GM19455 (cell line): ENCODE data around the gene RPL7A.
"Not testable (repeated sequence)": the region's sequence is repeated elsewhere in the genome, so short reads cannot be mapped to it uniquely, and the experiment has no call there.

Experiments
- ATAC-seq: cut with Tn5 transposase; IDR thresholded peaks from one replicate; pipeline ENCODE4 v1.9.1; 2021; ENCODE audit not compliant: unreplicated experiment

The RPL7A gene

DNA sequence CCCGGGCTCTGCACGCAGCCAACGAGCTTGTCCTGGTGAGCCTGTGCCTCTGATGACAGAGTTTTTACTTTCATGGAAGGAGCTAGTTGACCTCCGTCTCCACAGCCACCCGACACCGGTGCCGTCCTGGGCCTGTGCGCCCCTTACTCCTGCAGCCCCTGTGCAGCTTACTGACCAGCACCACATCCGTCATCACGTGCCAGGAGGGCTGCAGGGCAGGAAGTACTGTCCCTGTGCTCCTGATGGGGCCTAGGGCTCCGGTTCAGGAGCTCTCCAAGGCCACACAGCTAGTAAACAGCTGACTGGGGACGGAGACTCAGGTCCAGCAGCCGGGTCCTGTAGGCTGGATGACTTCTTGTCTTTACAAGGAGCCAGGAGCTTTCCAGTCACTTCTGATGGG is 38.3 kb downstream of the RPL7A start:
- ATAC-seq: no peak

DNA sequence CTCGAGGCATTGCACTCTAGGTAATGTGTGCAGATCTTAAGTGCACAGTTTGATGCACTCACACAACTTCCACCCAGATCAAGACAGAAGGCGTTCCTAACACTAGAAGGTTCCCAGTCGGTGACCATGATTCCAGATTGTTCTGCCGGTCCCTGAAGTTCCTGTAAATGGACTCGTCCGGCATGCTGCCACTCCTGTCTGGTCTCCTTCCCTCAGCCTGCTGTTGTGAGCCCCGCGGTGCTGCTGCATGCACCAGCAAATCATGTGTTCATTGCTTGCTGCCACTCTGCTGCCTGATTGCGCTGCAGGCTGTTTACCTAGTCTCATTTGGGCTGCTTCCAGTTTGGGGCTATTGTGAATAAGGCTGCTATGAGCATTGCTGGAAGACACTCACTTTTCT is 39.7 kb downstream of the RPL7A start:
- ATAC-seq: no peak

DNA sequence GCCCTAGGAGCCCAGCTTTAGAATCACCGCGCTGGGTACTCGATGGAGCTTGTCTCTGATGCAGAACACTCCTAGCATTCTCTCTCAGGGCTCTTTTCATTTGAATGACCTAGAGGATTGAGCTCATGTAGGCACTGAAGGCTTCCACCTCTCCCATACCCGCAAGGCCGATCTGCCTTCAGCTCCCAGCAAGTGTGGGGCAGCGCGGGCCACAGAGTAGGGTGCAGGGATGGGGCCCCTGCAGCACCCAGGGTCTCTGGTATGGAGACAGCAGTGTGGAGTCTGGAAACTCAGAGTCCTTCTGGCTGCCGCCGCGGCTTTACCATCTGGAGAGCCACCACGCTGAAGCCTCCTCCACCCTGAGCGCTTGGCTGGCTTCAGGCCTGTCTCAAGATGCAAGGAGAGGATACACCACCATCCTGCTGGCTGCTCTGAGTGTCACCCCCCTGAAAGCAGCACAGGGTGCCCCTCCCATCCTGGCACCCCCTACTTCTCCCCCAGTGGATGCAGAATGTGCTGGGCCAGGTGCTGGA is 41.1 kb downstream of the RPL7A start:
- ATAC-seq: no peak

DNA sequence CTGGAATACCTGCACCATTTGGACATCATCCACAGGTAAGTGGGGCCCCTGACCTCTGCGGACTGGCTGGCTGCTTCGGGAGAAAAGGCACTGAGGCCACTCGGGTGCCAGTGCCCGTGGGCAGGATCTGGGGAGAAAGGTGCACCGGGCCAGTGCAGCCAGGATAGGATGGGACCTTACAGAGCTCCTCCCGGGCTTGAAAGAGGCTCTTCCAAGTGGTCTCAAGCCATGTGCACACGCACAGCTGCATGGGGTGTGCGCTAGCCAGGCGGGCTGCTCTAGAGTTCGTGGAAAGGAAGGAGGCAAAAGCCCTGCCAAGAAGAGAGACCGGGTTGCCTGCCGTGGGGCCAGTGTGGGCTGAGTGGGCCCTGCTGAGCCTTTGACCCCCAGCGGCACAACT is 41.5 kb downstream of the RPL7A start:
- no peak for ATAC-seq

DNA sequence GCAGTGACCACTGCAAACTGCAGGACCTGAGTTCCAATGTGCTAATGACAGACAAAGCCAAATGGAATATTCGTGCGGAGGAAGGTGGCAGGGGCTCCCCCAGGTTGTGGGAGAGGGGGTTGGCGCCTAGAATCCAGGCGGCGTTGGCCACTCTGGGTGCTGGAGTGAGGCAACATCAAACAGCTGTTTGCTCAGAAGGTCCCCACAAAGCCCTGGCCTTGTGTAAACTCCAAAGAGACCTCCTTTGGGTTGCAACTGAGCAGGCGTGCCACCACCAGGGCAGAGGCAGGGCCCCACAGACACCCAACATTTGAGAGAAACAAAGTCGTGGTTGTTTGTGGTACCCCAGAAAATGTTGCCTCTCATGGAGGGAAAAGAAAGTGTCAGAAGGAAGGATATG is 42.7 kb downstream of the RPL7A start:
- ATAC-seq: no peak

DNA sequence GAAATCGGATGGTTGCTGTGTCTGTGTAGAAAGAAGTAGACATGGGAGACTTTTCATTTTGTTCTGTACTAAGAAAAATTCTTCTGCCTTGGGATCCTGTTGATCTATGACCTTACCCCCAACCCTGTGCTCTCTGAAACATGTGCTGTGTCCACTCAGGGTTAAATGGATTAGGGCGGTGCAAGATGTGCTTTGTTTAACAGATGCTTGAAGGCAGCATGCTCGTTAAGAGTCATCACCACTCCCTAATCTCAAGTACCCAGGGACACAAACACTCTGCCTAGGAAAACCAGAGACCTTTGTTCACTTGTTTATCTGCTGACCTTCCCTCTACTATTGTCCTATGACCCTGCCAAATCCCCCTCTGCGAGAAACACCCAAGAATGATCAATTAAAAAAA is 43.4 kb downstream of the RPL7A start:
- not testable (repeated sequence) for ATAC-seq

DNA sequence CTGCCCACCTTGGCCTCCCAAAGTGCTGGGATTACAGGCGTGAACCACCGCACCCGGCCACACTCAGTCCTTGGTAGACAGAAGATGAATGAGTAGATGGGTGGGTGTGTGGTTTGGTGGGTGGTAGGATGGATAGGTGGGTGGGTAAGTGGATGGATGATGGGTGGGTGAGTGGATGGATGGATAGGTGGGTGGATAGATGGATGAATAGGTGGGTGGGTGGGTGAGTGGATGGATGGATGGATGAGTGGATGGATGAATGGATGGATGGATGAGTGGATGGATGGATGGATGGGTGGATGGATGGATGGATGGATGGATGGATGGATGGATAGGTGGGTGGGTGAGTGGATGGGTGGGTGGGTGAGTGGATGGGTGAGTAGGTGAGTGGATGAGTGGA is 44.3 kb downstream of the RPL7A start:
- not testable (repeated sequence) for ATAC-seq

DNA sequence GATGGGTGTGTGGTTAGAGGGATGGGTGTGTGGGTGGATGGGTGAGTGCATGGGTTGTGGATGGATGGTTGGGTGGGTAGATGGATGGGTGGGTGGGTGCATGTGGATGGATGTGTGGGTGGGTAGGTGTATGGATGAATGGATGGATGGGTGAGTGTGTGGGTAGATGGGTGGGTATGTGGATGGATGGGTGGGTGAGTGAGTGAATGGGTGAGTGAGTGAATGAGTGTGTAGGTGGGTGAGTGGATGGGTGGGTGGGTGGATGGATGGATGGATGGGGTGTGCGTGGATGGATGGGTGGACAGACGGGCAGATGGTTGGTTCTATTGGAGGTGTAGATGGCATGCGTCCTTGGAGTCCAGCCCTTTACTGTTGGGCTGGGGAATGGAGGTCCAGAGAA is 45.4 kb downstream of the RPL7A start:
- ATAC-seq: no peak

DNA sequence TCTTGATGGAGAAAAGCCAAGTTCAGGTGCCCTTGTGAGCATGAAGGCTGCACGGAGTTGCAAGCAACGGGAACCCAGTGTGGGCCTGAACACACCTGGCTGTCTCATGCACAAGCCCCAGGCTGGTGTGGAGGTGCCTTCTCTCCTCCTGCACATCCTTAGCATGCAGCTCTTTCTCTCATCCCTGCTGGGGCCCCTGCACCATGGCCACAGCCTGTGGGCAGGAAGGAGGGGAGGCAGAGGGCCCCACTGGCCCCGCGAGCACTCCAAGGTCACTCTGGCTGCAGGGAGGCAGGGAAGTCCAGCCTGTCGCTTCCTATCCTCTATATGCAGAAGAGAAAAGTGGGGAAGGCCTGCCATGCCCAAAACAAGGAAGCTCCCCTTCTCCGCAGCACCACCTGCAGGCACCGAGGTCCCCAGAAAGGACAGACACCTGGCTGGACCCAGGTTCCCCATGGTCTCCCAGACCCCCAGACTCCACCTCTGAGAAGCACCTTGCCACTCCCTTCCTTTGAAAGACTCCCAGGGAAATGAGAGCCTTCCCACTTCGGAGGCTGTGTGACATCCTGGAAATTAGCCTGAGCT is 46.8 kb downstream of the RPL7A start:
- ATAC-seq: no peak

DNA sequence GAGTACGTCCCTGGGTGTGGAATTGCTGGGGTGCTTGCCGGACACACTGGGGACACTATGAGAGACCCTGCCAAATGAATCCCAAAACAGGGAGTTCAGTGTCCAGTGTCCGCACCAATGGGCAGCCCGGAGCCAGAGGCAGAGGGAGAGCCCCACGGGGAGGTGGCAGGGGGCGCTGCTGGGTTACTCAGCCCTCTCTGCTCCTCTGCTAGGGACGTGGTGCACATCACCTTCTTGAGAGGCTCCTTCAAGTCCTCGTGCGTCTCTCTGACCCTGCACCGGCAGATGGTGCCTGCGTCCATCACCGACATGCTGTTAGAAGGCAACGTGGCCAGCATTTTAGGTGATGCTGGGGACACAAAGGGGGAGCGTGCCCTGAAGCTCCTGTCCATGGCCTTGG is 48.9 kb downstream of the RPL7A start:
- no peak for ATAC-seq

DNA sequence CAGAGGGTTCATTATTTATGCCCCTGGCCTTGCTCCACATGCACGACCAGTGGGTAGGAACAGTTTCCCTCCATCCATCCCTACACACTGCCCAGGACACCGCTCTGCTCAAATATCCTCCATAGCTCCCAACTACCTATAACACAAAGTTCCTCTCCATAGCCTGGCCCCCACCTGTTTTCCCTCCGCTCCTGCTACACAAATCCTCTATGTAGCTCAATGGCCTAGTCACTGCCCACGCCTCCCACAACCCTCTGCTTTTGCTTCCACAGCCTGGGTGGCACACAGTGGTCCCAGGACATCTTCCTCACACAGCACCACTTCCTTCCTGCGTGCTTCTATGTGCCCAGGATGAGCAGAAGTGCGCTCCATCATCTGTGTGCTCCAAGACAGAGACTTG is 49.4 kb downstream of the RPL7A start:
- ATAC-seq: no peak

DNA sequence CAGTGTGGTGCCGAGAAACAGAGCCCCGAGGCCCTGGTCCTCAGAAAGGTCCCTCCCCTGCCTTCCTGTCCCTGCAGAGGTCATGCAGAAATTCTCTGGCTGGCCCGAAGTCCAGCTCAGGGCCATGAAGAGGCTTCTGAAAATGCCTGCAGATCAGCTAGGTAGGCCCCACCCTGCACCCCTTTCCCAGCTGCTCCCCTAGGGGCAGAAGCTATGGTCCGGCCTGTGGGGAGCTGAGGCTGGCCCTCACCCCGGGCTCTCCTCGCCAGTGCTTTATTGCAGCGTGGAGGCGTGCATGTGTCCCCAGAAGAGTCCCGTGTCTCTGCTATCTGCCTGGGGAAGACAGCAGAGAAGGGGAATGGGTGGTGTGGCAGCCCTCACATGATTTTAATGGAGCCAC is 49.9 kb downstream of the RPL7A start:
- no peak for ATAC-seq

DNA sequence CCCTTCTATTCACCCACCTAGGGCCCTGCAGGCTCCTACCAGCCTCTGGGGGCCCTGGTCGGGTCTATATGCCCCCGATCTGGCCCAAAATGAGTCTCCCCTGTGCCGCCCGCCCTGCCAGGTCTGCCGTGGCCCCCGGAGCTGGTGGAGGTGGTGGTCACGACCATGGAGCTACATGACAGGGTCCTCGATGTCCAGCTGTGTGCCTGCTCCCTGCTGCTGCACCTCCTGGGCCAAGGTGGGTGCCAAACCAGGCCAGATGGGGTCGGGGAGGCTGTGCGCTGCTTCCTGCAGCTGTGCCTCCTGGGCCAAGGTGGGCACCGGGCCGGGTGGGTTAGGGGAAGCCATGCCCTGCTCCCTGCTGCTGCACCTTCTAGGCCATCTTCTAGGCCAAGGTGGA is 52.3 kb downstream of the RPL7A start:
- no peak for ATAC-seq
